ENCODE measurements around the gene IGSF11.
A peak's percentile ranks its signal among the peaks of the same experiment; 100 is the strongest.

Gene IGSF11

DNA sequence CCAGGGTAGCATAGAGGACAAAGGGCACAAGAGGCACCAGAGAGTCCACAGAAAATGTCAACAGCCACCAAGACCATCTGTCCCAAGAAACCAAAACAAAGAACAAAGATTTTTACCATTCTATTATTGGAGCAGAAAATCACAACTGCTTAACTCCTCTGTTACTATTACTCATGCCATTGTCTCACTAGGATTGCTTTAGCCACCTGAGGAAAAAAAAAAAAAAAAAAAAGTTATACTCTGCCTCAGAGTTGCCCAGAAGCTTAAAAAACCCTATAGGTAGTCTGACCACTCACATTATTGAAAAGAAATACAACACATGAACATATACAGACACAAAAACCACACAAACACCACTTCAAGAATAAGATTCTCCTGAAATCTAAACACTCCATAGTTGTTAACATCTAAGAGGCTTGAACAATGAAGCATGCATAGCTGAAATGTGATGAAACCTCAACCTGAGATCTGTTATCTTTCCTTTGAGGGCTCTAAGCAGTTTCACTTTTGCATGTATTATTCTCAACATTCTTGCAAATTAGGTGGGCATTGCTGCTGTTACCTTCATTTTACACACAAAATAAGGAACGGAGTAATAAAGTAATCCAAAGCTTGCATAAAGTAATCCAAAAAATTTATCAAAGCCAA, 85.4 kb downstream of the IGSF11 start:
- DNase-seq (ENCODE audit: low read depth in 3 of 3): no peak

- no peak for DNase-seq (ENCODE audit: low read depth in 3 of 3)
These were observed 86.5 kb downstream of the IGSF11 start for GRCh38 chr3:118948146-118948545.

- no peak for DNase-seq (ENCODE audit: low read depth in 3 of 3)
These were observed 88.2 kb downstream of the IGSF11 start for GRCh38 chr3:118946449-118946848.

GRCh38 chr3:118945834-118946233, 88.8 kb downstream of the IGSF11 start:
- DNase-seq (ENCODE audit: low read depth in 3 of 3): no peak

DNA sequence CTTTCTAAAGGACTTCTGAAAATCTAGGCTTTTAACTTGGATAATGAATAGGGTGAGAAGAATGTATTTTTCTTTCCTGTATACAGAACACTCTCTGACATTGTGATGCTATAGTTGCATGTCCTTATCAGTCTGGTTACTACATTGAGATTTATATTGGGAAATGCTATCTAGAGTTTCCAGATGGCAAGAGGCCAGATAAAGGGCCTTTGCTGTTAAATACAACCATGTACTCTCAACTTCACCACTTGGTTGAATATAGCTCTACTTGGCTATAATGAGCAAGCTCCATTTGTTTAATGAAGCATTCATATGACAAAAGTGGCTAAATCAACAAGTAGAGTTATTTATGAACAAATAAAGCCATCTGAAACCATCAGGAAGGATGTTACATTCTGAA, 91.0 kb downstream of the IGSF11 start:
- no peak for DNase-seq (ENCODE audit: low read depth in 3 of 3)

DNA sequence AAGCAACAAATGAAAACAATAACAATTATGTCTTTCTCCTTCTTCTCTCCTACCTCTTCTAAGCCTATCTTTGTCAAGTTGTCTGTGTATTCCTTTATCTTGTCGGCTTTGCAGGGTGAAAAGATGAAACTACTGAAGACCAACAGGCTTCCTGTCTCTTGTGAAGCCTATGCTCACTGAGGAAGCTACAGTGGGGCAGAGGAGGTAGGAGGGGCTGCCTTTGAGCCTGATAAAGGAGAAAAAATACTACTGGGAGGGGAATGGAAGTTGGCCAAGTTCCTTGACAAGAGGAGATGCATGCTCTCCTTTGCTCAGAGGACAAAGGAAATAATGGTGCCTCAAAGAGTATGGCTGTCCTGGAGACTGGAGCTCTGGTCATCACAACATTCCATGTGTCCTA, 92.0 kb downstream of the IGSF11 start:
- DNase-seq (ENCODE audit: low read depth in 3 of 3): no peak

DNA sequence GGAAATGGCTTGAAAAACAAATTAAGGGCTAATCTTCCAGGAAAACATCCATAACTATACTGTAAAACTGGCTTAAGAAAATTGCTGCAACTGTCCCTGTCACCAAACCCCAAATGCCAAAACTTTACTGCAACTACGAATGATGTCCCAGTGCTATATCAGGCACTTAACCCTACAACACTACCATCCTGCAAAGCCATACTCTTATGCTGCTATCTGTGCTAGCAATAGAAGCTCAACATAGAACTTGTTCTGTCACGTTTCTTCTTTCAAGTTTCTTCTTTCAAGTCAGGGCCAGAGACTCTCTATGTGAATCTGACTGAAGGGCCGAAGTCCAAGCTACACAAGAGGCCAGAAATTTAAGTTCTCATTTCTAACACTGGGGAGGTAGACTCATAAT, 92.5 kb downstream of the IGSF11 start:
- no peak for DNase-seq (ENCODE audit: low read depth in 3 of 3)

DNA sequence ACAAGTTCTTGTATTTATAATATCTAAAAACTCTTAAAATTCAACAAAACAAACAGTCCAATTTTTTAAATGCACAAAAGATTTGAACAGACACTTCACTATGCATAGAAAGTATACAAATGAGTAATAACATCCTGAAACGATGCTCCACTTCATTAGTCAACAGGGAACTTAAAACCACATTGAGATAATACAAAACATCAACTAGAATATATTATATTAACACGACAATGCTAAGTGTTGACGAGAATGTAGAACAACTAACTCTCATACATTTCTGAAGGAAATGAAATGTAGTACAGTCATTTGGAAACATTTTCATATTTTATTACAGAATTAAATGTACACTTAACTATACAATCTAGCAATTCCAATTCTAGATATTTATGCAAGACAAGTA, 93.4 kb downstream of the IGSF11 start:
- no peak for DNase-seq (ENCODE audit: low read depth in 3 of 3)

DNA sequence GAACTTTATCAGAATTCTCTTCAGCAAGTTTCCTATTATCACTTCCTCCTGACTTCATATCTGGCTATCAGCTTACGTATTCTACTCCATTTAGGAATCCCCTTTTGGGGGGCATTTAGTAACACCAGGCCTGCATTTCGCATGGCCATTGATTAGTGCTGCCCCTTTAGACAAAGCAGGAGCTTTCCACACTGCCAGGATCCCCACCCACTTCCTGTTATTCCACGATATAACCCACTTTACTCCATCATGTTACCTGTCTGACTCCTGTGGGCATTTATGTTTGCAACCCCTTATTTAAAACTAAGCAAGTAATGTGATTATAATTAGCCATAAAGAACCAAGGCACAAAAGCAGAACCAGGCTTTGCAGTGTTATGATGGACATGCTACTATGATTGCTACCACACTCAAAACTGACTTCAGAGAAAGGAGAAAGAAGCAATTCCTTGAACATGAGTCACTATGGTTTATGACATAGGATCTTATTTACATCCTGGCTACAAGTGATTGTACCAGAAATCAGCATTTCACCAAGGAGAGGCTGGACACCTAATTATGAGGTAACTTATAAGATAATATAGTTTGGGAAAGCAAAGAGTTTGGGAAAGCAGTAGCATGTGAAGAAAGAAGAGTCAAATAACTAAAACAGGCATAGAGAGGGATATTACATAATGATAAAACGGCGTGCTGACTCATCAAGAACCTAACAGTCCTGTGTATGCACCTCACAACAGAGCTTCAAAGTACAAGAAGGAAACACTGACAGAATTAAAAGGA, 96.3 kb downstream of the IGSF11 start:
- DNase-seq (ENCODE audit: low read depth in 3 of 3): no peak

- DNase-seq (ENCODE audit: low read depth in 3 of 3): no peak
These were observed 97.8 kb downstream of the IGSF11 start for GRCh38 chr3:118936811-118937210.

DNA sequence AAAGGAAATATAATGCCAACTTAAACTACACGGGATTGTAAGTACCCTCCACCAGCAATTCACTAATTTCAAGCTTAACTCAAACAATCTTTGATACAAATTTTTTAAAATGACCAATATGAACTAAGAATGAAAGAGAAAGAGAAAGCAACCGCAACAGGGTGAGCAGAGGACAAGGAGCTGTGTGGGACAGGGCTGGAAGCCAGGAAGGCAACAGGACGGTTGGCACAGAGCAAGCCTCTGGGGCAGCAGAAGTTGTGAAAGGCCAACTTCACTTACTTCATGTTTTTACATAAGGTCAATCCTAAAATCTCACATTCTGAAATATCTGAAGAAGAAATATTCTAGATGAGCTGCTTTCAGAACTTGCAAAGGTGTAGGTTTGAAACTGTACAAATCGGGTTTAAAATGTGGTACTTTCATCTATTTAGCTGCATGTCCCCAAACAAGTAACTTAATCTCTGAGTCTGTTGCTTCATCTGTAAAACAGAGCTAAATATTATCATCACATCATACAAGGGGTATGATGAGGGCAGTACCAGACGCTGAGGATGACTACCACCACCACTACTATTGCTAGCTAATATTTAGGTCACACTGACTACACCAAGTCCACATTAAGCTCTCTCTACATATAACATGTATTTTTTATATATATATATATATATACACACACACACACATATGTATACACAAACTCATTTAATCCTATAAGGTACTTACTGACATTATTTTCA, 101.7 kb downstream of the IGSF11 start:
- DNase-seq (ENCODE audit: low read depth in 3 of 3): no peak

GRCh38 chr3:118931996-118932395, 102.7 kb downstream of the IGSF11 start:
- DNase-seq (ENCODE audit: low read depth in 3 of 3): no peak

DNA sequence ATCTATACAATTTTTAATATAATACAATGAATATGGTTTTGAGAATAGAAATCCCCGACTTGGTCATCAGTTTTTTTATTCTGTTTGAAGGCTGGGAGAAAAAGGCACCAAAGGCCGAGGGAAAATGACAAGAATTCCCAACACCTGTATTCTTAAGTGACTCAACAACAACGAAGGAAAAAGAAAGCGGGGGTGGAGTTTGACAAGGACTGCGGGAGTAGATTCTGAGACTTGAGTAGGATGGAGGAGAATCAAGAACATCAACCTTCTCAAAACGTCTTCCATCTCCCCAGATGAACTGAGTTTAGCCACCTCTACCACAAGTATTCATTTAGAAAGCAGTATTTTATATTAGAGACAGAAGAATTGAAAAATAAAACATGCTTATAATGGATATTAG, 107.2 kb downstream of the IGSF11 start:
- DNase-seq (ENCODE audit: low read depth in 3 of 3): no peak

DNA sequence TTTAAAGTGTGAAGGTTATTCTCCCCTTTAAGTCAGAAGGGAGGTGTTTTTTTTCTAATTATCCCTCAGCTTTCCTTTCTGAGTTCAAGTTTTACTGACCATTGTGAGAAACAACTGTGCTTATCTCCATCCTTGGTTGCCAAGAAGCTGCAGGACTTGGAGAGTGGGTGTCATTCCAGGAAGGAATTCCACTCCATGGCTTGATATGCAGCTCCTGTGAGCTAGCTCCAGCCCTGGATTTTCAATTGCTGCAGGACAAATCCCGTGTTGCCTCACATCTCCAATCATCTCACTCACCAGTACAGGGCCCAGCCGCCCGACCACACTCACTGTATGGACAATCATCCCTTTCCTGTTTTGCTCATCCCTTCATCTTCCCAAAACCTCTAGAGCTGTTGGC, 122.5 kb downstream of the IGSF11 start:
- no peak for DNase-seq (ENCODE audit: low read depth in 3 of 3)

DNA sequence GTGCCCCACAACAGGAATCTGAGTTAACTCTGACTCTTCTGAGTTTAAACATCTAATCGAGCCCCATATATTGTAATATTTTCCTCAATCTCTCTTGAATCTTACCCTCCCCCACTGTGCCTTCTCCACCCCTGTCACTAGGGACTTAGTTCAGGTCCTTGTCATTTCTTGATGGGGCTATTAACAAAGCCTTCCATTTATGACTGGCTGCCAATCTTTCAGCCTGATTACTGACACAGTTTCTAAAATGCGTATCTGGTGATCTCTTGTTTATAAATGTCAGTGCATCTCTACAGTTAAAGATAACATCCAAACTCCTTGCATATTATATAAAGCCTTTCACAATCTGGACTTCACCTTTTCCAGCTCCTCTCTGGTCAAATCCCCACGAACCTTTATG, 124.3 kb downstream of the IGSF11 start:
- DNase-seq (ENCODE audit: low read depth in 3 of 3): no peak

GRCh38 chr3:118909763-118910162, 124.9 kb downstream of the IGSF11 start:
- no peak for DNase-seq (ENCODE audit: low read depth in 3 of 3)

DNA sequence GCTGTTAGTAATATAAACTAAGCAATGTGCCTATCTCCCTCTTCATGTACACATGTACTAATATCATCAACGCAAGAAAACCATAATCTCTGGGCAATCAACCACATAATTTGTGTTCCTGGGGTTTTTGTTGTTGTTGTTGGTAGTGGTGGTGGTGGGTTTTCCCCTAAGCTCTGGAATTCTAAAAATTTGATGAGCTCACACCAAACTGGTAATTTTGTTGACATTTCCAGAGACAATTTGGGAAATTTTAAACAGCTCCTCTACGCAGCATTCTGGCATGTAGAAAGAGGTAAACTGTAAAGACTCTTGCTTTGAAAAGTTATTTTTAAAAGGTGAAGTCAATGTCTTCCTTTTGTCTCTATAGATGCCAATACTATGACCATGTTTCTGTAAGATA, 126.7 kb downstream of the IGSF11 start:
- DNase-seq (ENCODE audit: low read depth in 3 of 3): no peak

- DNase-seq (ENCODE audit: low read depth in 3 of 3): no peak
These were observed 133.7 kb downstream of the IGSF11 start for GRCh38 chr3:118900737-118901525.

- DNase-seq (ENCODE audit: low read depth in 3 of 3): no peak
These were observed 144.4 kb downstream of the IGSF11 start for GRCh38 chr3:118890206-118890605.

DNA sequence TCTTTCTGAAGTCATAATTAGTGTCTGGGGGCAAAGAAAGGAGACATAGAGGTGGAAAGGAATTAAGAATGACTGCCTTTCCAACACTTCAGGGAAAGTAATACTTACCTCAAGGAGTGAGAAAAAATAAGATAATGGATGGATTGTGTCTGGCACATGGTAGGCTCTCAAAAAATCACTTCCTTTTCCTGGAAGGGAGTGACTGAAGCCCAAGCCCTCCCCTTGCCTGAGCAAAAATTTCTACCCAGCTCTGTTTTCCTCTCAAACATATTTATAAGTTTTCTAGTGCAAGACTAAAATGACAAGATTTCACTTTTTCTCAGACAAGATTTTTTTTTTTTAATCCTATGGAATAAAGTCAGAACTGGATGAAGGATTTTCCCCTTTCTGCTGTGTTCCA, 145.0 kb downstream of the IGSF11 start:
- no peak for DNase-seq (ENCODE audit: low read depth in 3 of 3)

GRCh38 chr3:118886708-118887107, 147.9 kb downstream of the IGSF11 start:
- no peak for DNase-seq (ENCODE audit: low read depth in 3 of 3)

GRCh38 chr3:118884748-118885206, 149.9 kb downstream of the IGSF11 start:
- DNase-seq (ENCODE audit: low read depth in 3 of 3): peak; percentile 54 to 62 (median 60)

All from stimulated activated CD4-positive, alpha-beta T cell treated with anti-CD3 and anti-CD28 coated beads, TNF-alpha, amount 100 ng/mL, for 4 hours (primary cell).